Measurements from ENCODE around the gene EFTUD2.

The EFTUD2 gene

GRCh38 chr17:44908761-44909326 is 9.6 kb upstream of the EFTUD2 start:
- H3K4me1 ChIP-seq (ENCODE audit: control insufficient read depth, insufficient read depth, low read length) = peaks cover 3% of the 10 kb centered on the region
- H3K4me3 ChIP-seq (ENCODE audit: low read depth, low read length) = no peak overlapping the region
- no peak overlapping the region for H3K9ac ChIP-seq (ENCODE audit: low read depth, low read length)
- no peaks in the 10 kb centered on the region for H3K9me3 ChIP-seq (ENCODE audit: control insufficient read depth, insufficient read depth, low read length)
- no peak overlapping the region for H3K27ac ChIP-seq (ENCODE audit: low read depth, low read length)
- no peaks in the 10 kb centered on the region for H3K36me3 ChIP-seq (ENCODE audit: control insufficient read depth, insufficient read depth, low read length)
- H3K27me3 ChIP-seq (ENCODE audit: control insufficient read depth, insufficient read depth, low read length) = peaks cover 20% of the 10 kb centered on the region

GRCh38 chr17:44907729-44908470 is 8.7 kb upstream of the EFTUD2 start:
- Histone ChIP-seq H3K9me3 (ENCODE audit: control insufficient read depth, insufficient read depth, low read length) (no peaks in the 10 kb centered on the region), H3K27me3 (ENCODE audit: control insufficient read depth, insufficient read depth, low read length) (peaks cover 17% of the 10 kb centered on the region), H3K36me3 (ENCODE audit: control insufficient read depth, insufficient read depth, low read length) (no peaks in the 10 kb centered on the region), H3K9ac (ENCODE audit: low read depth, low read length) (no peak overlapping the region), H3K4me3 (ENCODE audit: low read depth, low read length) (no peak overlapping the region), H3K4me1 (ENCODE audit: control insufficient read depth, insufficient read depth, low read length) (peaks cover 3% of the 10 kb centered on the region), H3K27ac (ENCODE audit: low read depth, low read length) (no peak overlapping the region)

- H3K4me3 ChIP-seq (ENCODE audit: low read depth, low read length) = no peak overlapping the region
- H3K9ac ChIP-seq (ENCODE audit: low read depth, low read length) = no peak overlapping the region
- H3K27me3 ChIP-seq (ENCODE audit: control insufficient read depth, insufficient read depth, low read length) = peaks cover 9% of the 10 kb centered on the region
- no peak overlapping the region for H3K27ac ChIP-seq (ENCODE audit: low read depth, low read length)
- no peaks in the 10 kb centered on the region for H3K9me3 ChIP-seq (ENCODE audit: control insufficient read depth, insufficient read depth, low read length)
- H3K4me1 ChIP-seq (ENCODE audit: control insufficient read depth, insufficient read depth, low read length) = peaks cover 3% of the 10 kb centered on the region
- H3K36me3 ChIP-seq (ENCODE audit: control insufficient read depth, insufficient read depth, low read length) = no peaks in the 10 kb centered on the region
Observed at GRCh38 chr17:44906763-44907728, 7.8 kb upstream of the EFTUD2 start.

- Histone ChIP-seq H3K27me3 (ENCODE audit: control insufficient read depth, insufficient read depth, low read length) (peaks cover 4% of the 10 kb centered on the region), H3K27ac (ENCODE audit: low read depth, low read length) (peak overlapping the region; percentile 63), H3K9me3 (ENCODE audit: control insufficient read depth, insufficient read depth, low read length) (no peaks in the 10 kb centered on the region), H3K36me3 (ENCODE audit: control insufficient read depth, insufficient read depth, low read length) (no peaks in the 10 kb centered on the region), H3K4me3 (ENCODE audit: low read depth, low read length) (no peak overlapping the region), H3K9ac (ENCODE audit: low read depth, low read length) (no peak overlapping the region), H3K4me1 (ENCODE audit: control insufficient read depth, insufficient read depth, low read length) (peaks cover 3% of the 10 kb centered on the region)
Observed at GRCh38 chr17:44906010-44906646, 6.9 kb upstream of the EFTUD2 start.

GRCh38 chr17:44905006-44906000 is 6.1 kb upstream of the EFTUD2 start:
- peak overlapping the region; percentile 63 for H3K27ac ChIP-seq (ENCODE audit: low read depth, low read length)
- no peak overlapping the region for H3K9ac ChIP-seq (ENCODE audit: low read depth, low read length)
- H3K4me1 ChIP-seq (ENCODE audit: control insufficient read depth, insufficient read depth, low read length) = no peaks in the 10 kb centered on the region; the same call in 1 of the 2 replicates
- no peaks in the 10 kb centered on the region for H3K9me3 ChIP-seq (ENCODE audit: control insufficient read depth, insufficient read depth, low read length)
- no peaks in the 10 kb centered on the region for H3K36me3 ChIP-seq (ENCODE audit: control insufficient read depth, insufficient read depth, low read length)
- no peaks in the 10 kb centered on the region for H3K27me3 ChIP-seq (ENCODE audit: control insufficient read depth, insufficient read depth, low read length)
- no peak overlapping the region for H3K4me3 ChIP-seq (ENCODE audit: low read depth, low read length)

GRCh38 chr17:44904001-44904984 is 5.0 kb upstream of the EFTUD2 start:
- Histone ChIP-seq H3K9me3 (ENCODE audit: control insufficient read depth, insufficient read depth, low read length) (no peaks in the 10 kb centered on the region), H3K27ac (ENCODE audit: low read depth, low read length) (no peak overlapping the region), H3K9ac (ENCODE audit: low read depth, low read length) (no peak overlapping the region), H3K36me3 (ENCODE audit: control insufficient read depth, insufficient read depth, low read length) (no peaks in the 10 kb centered on the region), H3K4me1 (ENCODE audit: control insufficient read depth, insufficient read depth, low read length) (no peaks in the 10 kb centered on the region; the same call in 1 of the 2 replicates), H3K27me3 (ENCODE audit: control insufficient read depth, insufficient read depth, low read length) (no peaks in the 10 kb centered on the region), H3K4me3 (ENCODE audit: low read depth, low read length) (no peak overlapping the region)

GRCh38 chr17:44903012-44903685 is 3.9 kb upstream of the EFTUD2 start:
- H3K27me3 ChIP-seq (ENCODE audit: control insufficient read depth, insufficient read depth, low read length) = no peaks in the 10 kb centered on the region
- H3K4me3 ChIP-seq (ENCODE audit: low read depth, low read length) = no peak overlapping the region
- no peaks in the 10 kb centered on the region; the same call in 1 of the 2 replicates for H3K4me1 ChIP-seq (ENCODE audit: control insufficient read depth, insufficient read depth, low read length)
- H3K27ac ChIP-seq (ENCODE audit: low read depth, low read length) = no peak overlapping the region
- no peak overlapping the region for H3K9ac ChIP-seq (ENCODE audit: low read depth, low read length)
- H3K9me3 ChIP-seq (ENCODE audit: control insufficient read depth, insufficient read depth, low read length) = no peaks in the 10 kb centered on the region
- H3K36me3 ChIP-seq (ENCODE audit: control insufficient read depth, insufficient read depth, low read length) = no peaks in the 10 kb centered on the region

GRCh38 chr17:44902135-44902760 is 3.0 kb upstream of the EFTUD2 start:
- no peaks in the 10 kb centered on the region; the same call in 1 of the 2 replicates for H3K4me1 ChIP-seq (ENCODE audit: control insufficient read depth, insufficient read depth, low read length)

More at GRCh38 chr17:44902135-44902760, 3.0 kb upstream of the EFTUD2 start:
- H3K27me3 ChIP-seq (ENCODE audit: control insufficient read depth, insufficient read depth, low read length) = no peaks in the 10 kb centered on the region
- no peak overlapping the region for H3K27ac ChIP-seq (ENCODE audit: low read depth, low read length)
- H3K9ac ChIP-seq (ENCODE audit: low read depth, low read length) = no peak overlapping the region
- no peaks in the 10 kb centered on the region for H3K36me3 ChIP-seq (ENCODE audit: control insufficient read depth, insufficient read depth, low read length)
- no peak overlapping the region for H3K4me3 ChIP-seq (ENCODE audit: low read depth, low read length)
- no peaks in the 10 kb centered on the region for H3K9me3 ChIP-seq (ENCODE audit: control insufficient read depth, insufficient read depth, low read length)
